ENCODE results near the gene PPP1R15A. TPM values are rescaled to one million over a fixed set of nuclear protein-coding genes. Genes with fewer than 3 reads are reported as not detected.
"Not testable (repeated sequence)": the region's sequence is repeated elsewhere in the genome, so short reads cannot be mapped to it uniquely, and the experiment has no call there.

Gene PPP1R15A
- total RNA-seq, 1 donor from 2014 or later, result 52.1 TPM

DNA sequence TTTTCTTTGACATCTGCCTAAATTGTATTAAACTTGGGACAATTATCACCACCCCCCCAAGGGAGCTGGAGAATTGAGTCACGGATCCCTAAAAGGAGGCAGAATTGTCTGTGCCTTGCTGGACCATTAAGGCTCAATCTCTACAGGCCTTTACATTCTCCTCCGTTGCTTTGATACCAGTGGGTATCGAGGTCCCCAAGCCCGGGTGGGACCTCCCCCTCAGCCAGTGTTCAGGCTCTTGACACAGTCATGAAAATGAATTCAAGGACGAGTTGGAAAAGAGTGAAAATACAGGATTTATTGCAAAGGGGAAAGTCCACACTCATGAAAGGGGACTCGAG lies 5.6 kb downstream of the PPP1R15A start:
- TF ChIP-seq, protein P1, sequence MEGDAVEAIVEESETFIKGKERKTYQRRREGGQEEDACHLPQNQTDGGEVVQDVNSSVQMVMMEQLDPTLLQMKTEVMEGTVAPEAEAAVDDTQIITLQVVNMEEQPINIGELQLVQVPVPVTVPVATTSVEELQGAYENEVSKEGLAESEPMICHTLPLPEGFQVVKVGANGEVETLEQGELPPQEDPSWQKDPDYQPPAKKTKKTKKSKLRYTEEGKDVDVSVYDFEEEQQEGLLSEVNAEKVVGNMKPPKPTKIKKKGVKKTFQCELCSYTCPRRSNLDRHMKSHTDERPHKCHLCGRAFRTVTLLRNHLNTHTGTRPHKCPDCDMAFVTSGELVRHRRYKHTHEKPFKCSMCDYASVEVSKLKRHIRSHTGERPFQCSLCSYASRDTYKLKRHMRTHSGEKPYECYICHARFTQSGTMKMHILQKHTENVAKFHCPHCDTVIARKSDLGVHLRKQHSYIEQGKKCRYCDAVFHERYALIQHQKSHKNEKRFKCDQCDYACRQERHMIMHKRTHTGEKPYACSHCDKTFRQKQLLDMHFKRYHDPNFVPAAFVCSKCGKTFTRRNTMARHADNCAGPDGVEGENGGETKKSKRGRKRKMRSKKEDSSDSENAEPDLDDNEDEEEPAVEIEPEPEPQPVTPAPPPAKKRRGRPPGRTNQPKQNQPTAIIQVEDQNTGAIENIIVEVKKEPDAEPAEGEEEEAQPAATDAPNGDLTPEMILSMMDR (IDR thresholded peaks at IDR 0.05), result no peak
- TF ChIP-seq POLR2AphosphoS5 (IDR thresholded peaks at IDR 0.05; ENCODE audit: insufficient read depth in 1 of 2, low read depth in 1 of 2) (no peak), POLR2A (IDR thresholded peaks at IDR 0.05) (no peak)
- intact Hi-C loops (cut with DNase I), result loop anchor here (10.0 kb wide), 1 partner anchor 87 kb away; the partner anchor contains the start of gene FTL
- peaks cover 0 to 27% of the 10 kb centered on the region in 2 donors for H3K36me3 ChIP-seq
- H3K4me1 ChIP-seq, result peaks cover 46% of the 10 kb centered on the region
- DNase-seq (ENCODE audit: extremely low spot score in 2 of 2), result no peak
- peak overlapping the region; percentile 54 for H3K27ac ChIP-seq
- H3K9me3 ChIP-seq, result no peaks in the 10 kb centered on the region
- H3K4me3 ChIP-seq, result no peak overlapping the region
- no peaks in the 10 kb centered on the region for H3K27me3 ChIP-seq

DNA sequence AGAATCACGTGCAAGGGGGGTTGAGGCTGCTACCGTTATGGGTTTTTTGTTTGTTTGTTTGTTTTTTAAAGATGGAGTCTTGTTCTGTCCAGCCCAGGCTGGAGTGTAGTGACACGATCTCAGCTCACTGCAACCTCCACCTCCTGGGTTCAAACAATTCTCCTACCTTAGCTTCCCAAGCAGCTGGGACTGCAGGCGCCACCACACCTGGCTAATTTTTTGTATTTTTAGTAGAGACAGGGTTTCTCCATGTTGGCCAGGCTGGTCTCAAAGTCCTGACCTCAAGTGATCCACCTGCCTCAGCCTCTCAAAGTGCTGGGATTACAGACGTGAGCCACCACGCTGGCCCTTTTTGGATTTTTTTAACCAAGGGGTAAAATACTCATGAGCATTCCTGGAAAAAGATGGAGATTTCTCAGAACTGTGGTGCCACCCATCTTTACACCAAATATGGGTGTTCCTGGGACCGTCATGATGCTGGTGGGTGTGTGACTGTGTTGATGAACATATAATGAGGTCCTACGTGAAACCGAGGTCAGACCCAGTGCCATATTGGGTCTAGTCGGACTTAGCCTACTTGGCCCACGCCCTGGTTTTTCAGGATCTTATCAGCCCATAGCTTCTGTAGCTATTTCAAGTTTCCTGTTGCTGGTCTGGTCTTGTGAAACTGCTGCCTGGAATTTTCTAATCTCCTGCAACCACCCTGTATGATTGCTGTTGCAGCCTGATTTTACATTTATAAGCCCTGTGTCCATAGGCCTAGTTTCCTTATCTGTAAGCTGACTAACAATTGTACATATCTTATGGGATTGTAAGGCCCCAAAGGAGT lies 6.2 kb downstream of the PPP1R15A start:
- intact Hi-C loops (cut with DNase I), result loop anchor here (10.0 kb wide), 1 partner anchor 86 kb away; the partner anchor contains the start of gene FTL

DNA sequence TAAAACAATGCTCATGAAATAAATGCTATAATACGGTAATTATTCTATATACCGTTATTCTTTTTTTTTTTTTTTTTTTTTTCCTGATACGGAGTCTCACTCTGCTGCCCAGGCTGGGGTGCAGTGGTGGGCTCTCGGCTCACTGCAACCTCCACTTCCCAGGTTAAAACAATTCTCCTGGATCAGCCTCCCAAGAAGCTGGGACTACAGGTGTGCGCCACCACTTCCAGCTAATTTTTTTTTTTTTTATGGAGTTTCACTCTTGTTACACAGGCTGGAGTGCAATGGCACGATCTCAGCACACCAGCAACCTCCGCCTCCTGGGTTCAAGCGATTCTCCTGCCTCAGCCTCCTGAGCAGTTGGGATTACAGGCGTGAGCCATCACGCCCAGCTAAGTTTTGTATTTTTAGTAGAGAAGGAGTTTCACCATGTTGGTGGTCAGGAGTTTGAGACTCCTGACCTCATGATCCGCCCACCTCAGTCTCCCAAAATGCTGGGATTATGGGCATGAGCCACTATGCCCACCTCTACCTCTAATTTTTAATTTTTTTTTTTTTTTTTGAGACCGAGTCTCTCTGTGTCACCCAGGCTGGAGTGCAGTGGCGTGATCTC lies 6.9 kb downstream of the PPP1R15A start:
- Histone ChIP-seq H3K4me1 (peaks cover 36% of the 10 kb centered on the region), H3K27ac (peak overlapping the region; percentile 54), H3K9me3 (no peaks in the 10 kb centered on the region), H3K27me3 (no peaks in the 10 kb centered on the region), H3K36me3 (peaks cover 0 to 25% of the 10 kb centered on the region in 2 donors), H3K4me3 (no peak overlapping the region)
- TF ChIP-seq, protein P1 (IDR thresholded peaks at IDR 0.05), result no peak
- TF ChIP-seq POLR2A (IDR thresholded peaks at IDR 0.05), result no peak
- DNase-seq (ENCODE audit: extremely low spot score in 2 of 2), result no peak
- intact Hi-C loops (cut with DNase I), result loop anchor here (10.0 kb wide), 1 partner anchor 86 kb away; the partner anchor contains the start of gene FTL

More for the DNA sequence above, 6.2 kb downstream of the PPP1R15A start:
- DNase-seq (ENCODE audit: extremely low spot score in 2 of 2), result no peak
- Histone ChIP-seq H3K27ac (peak overlapping the region; percentile 54), H3K9me3 (no peaks in the 10 kb centered on the region), H3K4me1 (peaks cover 43% of the 10 kb centered on the region), H3K4me3 (no peak overlapping the region), H3K27me3 (no peaks in the 10 kb centered on the region), H3K36me3 (peaks cover 0 to 27% of the 10 kb centered on the region in 2 donors)
- TF ChIP-seq POLR2AphosphoS5 (IDR thresholded peaks at IDR 0.05; ENCODE audit: insufficient read depth in 1 of 2, low read depth in 1 of 2), result no peak
- no peak for TF ChIP-seq POLR2A (IDR thresholded peaks at IDR 0.05)
- TF ChIP-seq, protein P1 (IDR thresholded peaks at IDR 0.05), result no peak

DNA sequence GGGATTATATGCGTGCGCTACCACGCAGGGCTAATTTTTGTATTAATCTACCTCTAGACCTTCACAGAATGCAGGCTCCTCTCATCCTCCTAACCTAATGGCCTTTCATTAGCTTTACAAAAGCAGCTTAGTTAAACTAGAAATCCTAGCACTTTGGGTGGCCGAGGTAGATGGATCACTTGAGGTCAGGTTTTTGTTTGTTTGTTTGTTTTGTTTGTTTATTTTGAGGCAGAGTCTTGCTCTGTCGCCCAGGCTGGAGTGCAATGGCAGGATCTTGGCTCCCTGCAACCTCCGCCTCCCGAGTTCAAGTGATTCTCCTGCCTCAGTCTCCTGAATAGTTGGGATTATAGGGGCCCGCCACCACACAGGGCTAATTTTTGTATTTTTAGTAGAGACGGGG lies 7.5 kb downstream of the PPP1R15A start:
- intact Hi-C loops (cut with DNase I), result loop anchor here (10.0 kb wide), 1 partner anchor 85 kb away; the partner anchor contains the start of gene FTL
- H3K9me3 ChIP-seq; H3K4me3 ChIP-seq; DNase-seq (ENCODE audit: extremely low spot score in 2 of 2); H3K27ac ChIP-seq; H3K27me3 ChIP-seq: not testable (repeated sequence)
- Histone ChIP-seq H3K4me1 (peaks cover 30% of the 10 kb centered on the region), H3K36me3 (peaks cover 0 to 20% of the 10 kb centered on the region in 2 donors)

DNA sequence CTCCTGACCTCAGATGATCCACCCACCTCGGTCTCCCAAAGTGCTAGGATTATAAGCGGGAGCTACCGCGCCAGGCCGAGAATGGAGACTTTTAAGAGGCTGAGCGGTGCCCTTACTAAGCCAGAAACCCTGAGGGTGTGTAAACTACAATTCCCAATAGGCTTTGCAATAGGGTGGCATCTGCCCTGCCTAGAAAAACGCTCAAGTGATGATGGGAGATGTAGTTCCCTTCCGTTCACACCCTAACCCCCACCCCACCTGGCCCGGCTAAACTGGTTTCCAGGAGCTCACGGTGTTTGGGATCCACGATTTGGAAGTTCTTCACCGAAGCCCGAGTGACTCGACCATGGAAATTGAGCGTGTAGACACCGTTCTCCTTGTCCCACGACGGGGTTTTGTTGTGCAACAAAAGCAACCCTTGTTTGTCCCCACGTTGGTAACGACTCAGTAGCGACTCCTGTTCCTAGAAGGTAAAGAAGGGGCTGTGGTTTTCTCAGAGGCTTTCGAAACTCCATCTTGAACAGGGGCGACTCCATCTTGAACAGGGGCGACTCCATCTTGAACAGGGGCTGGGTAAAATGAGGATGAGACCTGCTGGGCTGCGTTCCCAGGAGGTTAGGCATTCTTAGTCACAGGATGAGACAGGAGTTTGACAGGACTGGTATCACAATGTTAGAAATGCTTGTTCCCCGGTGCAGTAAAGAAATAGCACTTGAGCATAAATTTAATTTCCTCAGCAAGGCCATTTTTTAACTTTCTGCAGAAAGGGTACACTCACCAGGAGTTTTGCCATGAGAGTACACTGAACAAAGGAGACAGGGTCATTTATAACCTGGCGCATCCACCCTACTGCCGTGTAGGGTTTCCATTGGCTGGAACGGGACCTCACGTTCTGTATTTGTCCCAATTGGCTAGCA lies 9.8 kb downstream of the PPP1R15A start:
- no peak for DNase-seq (ENCODE audit: extremely low spot score in 2 of 2)
- Histone ChIP-seq H3K4me3 (no peak overlapping the region), H3K27me3 (no peaks in the 10 kb centered on the region), H3K9me3 (no peaks in the 10 kb centered on the region), H3K27ac (no peak overlapping the region), H3K4me1 (peaks cover 12% of the 10 kb centered on the region), H3K36me3 (peaks cover 0 to 11% of the 10 kb centered on the region in 2 donors)
- TF ChIP-seq POLR2A (IDR thresholded peaks at IDR 0.05), result no peak
- no peak for TF ChIP-seq POLR2AphosphoS5 (IDR thresholded peaks at IDR 0.05; ENCODE audit: insufficient read depth in 1 of 2, low read depth in 1 of 2)
- TF ChIP-seq, protein P1 (IDR thresholded peaks at IDR 0.05), result no peak
- intact Hi-C loops (cut with DNase I), result no loop called here
